ENCODE measurements around the gene CANT1. TPM values are rescaled to one million over a fixed set of nuclear protein-coding genes. Genes with fewer than 3 reads are reported as not detected.

Gene CANT1
- total RNA-seq, 1 donor from 2014 or later = 39.3 TPM

DNA sequence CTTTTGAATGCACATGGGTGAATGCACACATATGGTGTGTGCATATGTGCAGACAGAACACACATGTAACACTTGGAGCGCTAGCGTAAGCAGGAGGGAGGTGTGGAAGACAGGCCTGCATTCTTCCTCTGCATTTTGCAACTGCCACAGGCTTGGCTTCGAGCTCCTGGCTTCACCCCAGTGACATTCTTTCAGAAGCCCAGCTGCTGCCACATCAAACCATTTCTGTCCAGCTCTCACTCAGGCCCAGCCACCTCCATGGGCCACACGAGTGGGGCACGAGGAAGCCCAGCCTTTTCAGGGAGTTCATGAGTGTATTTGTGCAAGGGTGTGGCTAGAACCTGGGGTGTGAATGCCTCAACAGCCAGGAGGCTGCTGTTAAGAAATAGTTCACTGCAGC, 48.6 kb downstream of the CANT1 start:
- no peak overlapping the region for H3K27ac Mint-ChIP-seq
- TF ChIP-seq, protein P1, sequence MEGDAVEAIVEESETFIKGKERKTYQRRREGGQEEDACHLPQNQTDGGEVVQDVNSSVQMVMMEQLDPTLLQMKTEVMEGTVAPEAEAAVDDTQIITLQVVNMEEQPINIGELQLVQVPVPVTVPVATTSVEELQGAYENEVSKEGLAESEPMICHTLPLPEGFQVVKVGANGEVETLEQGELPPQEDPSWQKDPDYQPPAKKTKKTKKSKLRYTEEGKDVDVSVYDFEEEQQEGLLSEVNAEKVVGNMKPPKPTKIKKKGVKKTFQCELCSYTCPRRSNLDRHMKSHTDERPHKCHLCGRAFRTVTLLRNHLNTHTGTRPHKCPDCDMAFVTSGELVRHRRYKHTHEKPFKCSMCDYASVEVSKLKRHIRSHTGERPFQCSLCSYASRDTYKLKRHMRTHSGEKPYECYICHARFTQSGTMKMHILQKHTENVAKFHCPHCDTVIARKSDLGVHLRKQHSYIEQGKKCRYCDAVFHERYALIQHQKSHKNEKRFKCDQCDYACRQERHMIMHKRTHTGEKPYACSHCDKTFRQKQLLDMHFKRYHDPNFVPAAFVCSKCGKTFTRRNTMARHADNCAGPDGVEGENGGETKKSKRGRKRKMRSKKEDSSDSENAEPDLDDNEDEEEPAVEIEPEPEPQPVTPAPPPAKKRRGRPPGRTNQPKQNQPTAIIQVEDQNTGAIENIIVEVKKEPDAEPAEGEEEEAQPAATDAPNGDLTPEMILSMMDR (IDR thresholded peaks at IDR 0.05) = no peak
- DNase-seq (no peak), ATAC-seq (ENCODE audit: low read depth) (no peak)
- H3K27me3 Mint-ChIP-seq = peaks cover 4% of the 10 kb centered on the region
- POLR2A ChIA-PET = no interaction called here
- no peaks in the 10 kb centered on the region for H3K36me3 Mint-ChIP-seq (ENCODE audit: low read depth)
- intact Hi-C loops (cut with micrococcal nuclease) = no loop called here
- no peaks in the 10 kb centered on the region for H3K9me3 Mint-ChIP-seq
- peaks cover 13% of the 10 kb centered on the region for H3K4me1 Mint-ChIP-seq
- CTCF ChIA-PET = no interaction called here
- H3K4me3 Mint-ChIP-seq = no peak overlapping the region

DNA sequence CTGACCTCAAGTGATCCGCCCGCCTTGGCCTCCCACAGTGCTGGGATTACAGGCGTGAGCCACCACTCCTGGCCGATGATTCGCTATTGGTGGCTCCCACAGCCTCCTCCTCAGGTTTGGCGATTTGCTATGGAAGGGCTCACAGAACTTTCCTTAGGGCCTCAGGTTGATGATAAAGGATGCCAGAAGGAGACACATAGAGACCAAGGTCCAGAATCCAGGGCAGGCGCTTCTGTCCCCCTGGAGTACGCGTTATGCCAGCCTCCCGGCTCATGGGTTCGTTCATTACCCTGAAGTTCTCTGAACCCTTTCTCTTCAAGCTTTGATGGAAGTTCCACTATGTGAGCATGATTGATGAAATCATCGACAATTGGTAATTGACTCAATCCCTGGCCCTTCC, 49.8 kb downstream of the CANT1 start:
- intact Hi-C loops (cut with micrococcal nuclease) = no loop called here
- peaks cover 2% of the 10 kb centered on the region for H3K4me1 Mint-ChIP-seq
- ATAC-seq (ENCODE audit: low read depth) (no peak), DNase-seq (no peak)
- H3K27ac Mint-ChIP-seq = no peak overlapping the region
- ChIA-PET CTCF (no interaction called here), POLR2A (no interaction called here)
- H3K4me3 Mint-ChIP-seq = no peak overlapping the region
- H3K27me3 Mint-ChIP-seq = peaks cover 8% of the 10 kb centered on the region
- TF ChIP-seq, protein P1 (IDR thresholded peaks at IDR 0.05) = no peak
- no peaks in the 10 kb centered on the region for H3K36me3 Mint-ChIP-seq (ENCODE audit: low read depth)
- no peaks in the 10 kb centered on the region for H3K9me3 Mint-ChIP-seq

DNA sequence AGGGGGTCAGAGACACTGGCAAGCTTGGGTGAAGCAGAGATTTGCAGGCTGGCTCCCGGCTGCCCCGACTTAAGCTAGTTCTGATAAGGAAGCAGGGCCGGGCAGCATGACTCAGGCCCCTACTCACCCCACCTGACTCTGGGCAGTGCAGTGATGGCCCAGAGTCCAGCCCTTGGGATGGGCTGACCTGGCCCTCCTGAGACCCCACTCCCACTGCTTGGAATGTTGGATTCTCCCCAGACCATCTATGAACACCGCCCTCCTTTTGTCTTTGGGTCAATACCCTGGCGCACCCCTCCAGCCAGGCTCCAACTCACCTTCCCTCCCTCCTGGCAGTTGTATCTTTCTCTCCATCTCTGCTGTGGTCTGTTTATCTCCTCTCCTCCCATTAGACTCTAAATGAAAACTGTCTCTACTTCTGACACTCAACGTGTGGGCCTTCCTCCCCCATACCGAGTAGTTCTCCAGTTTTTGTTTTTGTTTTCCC, 50.9 kb downstream of the CANT1 start:
- no peaks in the 10 kb centered on the region for H3K4me1 Mint-ChIP-seq
- CTCF ChIA-PET = interaction anchor here (1.4 kb wide), 1 partner anchor 93 kb away, joined by 3 read pairs; no protein-coding TSS in a partner anchor
- intact Hi-C loops (cut with micrococcal nuclease) = no loop called here
- no peak for ATAC-seq (ENCODE audit: low read depth)
- TF ChIP-seq, protein P1 (IDR thresholded peaks at IDR 0.05) = no peak
- H3K9me3 Mint-ChIP-seq = no peaks in the 10 kb centered on the region
- H3K27me3 Mint-ChIP-seq = peaks cover 10% of the 10 kb centered on the region
- no peak overlapping the region for H3K4me3 Mint-ChIP-seq
- no peak overlapping the region for H3K27ac Mint-ChIP-seq
- DNase-seq = no peak
- POLR2A ChIA-PET = no interaction called here
- H3K36me3 Mint-ChIP-seq (ENCODE audit: low read depth) = no peaks in the 10 kb centered on the region

DNA sequence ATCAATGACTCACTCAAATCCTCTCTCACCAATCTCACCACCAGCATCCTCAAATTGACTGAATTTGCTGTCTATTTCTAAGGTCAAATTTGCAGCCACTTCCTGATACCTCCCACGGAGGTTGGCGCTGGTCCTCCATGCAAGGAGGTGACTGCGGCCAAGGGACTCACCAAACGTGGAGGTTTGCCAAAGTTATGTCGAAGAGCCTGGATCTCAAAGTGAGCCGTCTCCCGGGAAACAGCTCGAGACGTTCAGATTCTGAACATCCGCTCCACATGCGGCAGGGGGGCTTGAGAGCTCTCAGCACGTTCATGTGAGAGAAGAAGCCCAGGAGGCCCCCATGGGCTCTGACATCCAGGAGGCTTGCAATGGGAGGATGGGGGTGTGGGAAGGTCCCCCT, 52.4 kb downstream of the CANT1 start:
- intact Hi-C loops (cut with micrococcal nuclease) = no loop called here
- H3K4me3 Mint-ChIP-seq = no peak overlapping the region
- H3K36me3 Mint-ChIP-seq (ENCODE audit: low read depth) = no peaks in the 10 kb centered on the region
- H3K27me3 Mint-ChIP-seq = peaks cover 12% of the 10 kb centered on the region
- CTCF ChIA-PET = no interaction called here
- ATAC-seq (ENCODE audit: low read depth) (no peak), DNase-seq (no peak)
- H3K27ac Mint-ChIP-seq = no peak overlapping the region
- POLR2A ChIA-PET = no interaction called here
- H3K4me1 Mint-ChIP-seq = no peaks in the 10 kb centered on the region
- TF ChIP-seq, protein P1 (IDR thresholded peaks at IDR 0.05) = no peak
- no peaks in the 10 kb centered on the region for H3K9me3 Mint-ChIP-seq

DNA sequence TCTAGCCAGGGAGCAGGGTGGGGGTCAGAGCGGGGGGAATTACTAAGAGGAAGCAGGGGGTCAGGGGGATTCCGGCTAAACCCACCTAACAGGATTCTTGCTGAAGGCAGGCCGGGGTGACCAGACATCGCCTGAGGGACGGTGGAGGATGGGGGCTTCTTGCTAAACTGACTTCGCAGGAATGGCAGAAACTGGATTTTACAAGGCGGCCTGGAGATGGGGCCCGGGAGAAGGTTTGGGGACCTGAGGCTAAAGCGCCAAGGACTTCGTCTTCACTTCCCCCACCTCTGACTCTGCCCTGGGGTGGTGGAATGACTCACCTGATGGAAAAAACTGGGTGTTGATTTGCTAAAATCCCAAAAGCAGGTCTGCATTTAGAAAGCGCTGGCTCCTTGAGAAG, 53.3 kb downstream of the CANT1 start:
- POLR2A ChIA-PET = no interaction called here
- Mint-ChIP-seq H3K27me3 (peaks cover 12% of the 10 kb centered on the region), H3K4me3 (no peak overlapping the region), H3K36me3 (ENCODE audit: low read depth) (no peaks in the 10 kb centered on the region), H3K27ac (no peak overlapping the region), H3K9me3 (peaks cover under 1% of the 10 kb centered on the region), H3K4me1 (no peaks in the 10 kb centered on the region)
- CTCF ChIA-PET = no interaction called here
- ATAC-seq (ENCODE audit: low read depth) (no peak), DNase-seq (no peak)
- TF ChIP-seq, protein P1 (IDR thresholded peaks at IDR 0.05) = no peak
- intact Hi-C loops (cut with micrococcal nuclease) = no loop called here
